Activated CD4-positive, alpha-beta T cell treated with anti-CD3 and anti-CD28 coated beads, Interleukin-2, amount 50 U/mL, for 1 hour (primary cell): ENCODE results near the gene MAGOH.

Experiments used
- DNase-seq: peaks from one replicate; pipeline ENCODE4 v3.0.0-alpha.2; 2020

Gene MAGOH

DNA sequence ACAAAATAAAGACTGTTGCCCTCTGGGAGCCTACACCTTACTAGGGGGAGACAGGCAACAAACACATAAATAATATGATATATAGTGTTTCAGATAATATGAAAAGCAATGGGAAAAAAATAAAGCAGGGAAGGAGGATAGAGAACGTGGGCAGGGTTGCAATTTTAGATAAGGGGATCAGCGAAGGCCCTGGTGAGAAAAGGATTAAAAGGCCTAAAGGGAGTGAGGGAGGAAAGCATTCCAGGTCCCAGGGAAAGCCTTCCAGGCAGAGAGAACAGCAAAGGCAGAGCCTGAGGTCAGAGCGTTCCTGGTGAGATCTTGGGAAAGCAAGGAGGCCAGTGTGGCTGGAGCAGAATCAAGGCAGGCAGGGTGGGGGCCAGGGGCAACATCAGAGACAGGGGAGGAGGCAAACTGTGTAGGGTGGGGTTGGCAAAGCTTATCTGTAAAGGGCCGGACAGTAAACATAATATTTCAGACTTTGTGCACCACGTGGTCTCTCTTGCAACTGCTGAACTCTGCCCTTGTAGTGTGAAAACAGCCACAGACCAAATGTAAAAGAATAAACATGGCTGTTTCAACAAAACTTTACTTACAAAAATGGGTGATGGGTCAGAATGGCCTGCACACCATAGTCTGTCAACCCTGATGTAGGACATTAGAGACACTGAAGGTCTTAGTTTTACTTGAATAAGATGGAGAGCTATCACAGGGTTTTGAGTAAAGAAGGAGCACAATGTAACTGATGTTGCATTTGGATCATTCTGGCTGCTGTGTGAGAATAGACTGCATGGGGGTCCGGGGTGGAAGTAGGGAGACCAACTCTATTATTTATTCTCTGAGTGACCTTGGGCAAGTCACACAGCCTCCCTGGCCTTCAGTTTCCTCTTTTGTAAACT is 55.0 kb downstream of the MAGOH start:
- DNase-seq = no peak

DNA sequence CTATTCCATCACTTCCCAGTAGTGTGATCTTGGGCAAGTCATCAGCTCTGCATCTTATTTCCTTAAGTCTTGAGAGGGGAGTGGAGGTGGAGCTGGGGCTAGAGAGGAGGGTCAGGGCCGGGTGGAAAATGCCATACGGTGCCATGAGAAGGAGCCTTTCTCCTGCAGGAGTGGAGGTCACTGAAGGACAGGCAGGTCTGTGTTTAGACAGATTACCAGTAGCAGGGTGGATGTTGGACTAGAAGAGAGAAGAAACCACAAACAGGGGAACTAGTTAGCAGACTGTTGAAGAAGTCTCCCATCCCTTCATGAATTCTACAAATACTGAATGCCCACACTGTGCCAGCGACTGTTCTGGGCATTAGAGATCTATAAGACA is 55.6 kb downstream of the MAGOH start:
- no peak for DNase-seq

DNA sequence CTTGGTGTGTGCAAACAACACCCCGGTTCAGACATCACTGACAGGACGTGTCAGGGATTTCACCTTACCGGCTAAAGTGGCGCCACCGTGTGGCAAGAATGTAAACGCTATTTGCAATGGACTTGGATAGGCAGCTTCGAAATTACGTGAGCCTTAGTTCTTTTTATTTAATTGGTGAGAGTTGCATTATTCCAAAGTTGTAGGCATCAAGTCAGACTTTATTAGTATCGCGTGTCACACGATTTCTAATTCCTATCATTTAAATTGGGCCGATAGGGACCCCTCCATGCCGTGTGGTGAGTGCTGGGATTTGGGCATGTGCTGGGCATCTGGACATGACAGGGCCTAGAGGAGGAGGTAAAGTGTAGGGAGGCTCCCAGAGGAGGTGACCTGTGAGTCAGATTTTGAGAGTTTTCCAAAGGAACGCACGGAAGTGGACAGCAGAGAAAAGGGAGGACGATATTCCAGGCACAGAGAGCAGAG is 56.2 kb downstream of the MAGOH start:
- peak; percentile 83 for DNase-seq

DNA sequence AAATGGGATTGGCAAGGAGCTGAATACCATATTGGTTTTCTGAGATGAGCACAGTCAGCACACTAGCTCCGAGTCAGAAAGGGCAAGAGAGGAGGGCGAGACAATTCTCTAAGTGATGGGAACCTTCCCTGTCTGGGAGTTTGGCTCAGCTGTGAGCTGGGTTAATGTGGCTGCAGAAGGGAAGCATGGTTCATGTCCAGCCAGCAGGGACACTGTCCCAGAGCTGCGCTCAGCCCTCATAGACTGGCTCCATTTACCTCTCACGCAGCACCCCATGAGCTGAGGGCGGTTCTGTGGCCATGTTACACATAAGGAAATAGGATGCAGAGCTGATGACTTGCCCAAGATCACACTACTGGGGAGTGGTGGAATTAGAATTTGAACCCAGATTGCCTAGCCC is 57.4 kb downstream of the MAGOH start:
- no peak for DNase-seq

DNA sequence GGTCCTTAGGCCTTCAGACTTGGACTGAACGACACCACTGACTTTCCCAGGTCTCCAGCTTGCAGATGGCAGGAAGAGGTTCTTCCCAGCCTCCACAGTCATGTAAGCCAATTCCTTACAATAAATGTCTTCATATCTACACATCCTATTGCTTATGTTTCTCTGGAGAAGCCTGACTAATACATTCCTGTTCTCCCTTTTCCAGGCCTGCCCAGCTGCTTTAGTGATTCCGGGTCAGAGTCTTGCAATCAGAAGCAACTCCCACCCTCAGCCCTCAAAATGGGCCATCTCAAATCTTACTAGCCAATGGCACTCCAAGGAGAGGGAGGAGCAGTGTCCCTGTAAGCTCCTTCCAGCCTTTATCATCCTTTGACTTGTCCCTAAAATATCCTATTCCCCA is 58.1 kb downstream of the MAGOH start:
- no peak for DNase-seq
